Astrocyte of the cerebellum (primary cell): Measurements from ENCODE around the gene TMEM45A.

Experiments
- DNase-seq: peaks from one replicate; pipeline ENCODE4 v3.0.0-alpha.2; 2011; ENCODE audit warnings: low read depth
- H3K4me3 ChIP-seq: 2 replicates; pipeline ENCODE4 v1.5.1; 2011; ENCODE audit warnings: mild to moderate bottlenecking, low read depth, low read length, moderate library complexity
- CTCF ChIP-seq: IDR thresholded peaks from 2 replicates; pipeline ENCODE4 v1.5.1; 2012; ENCODE audit warnings: low read length, low read depth, moderate library complexity, mild to moderate bottlenecking; ENCODE audit errors: missing control alignments
- in situ Hi-C: cut with HindIII; loops from 2 replicates; pipeline ENCODE4 v1.10.0; 2017; ENCODE audit warnings: low sequenced_read_pairs

TMEM45A gene

GRCh38 chr3:100562224-100562857, 69.9 kb downstream of the TMEM45A start:
- H3K4me3 ChIP-seq = no peak overlapping the region
- no peak for TF ChIP-seq CTCF
- no peak for DNase-seq
- in situ Hi-C loops = no loop called here

- TF ChIP-seq CTCF = no peak
- in situ Hi-C loops = no loop called here
- no peak overlapping the region for H3K4me3 ChIP-seq
- no peak for DNase-seq
Measured at GRCh38 chr3:100563228-100563627, 70.8 kb downstream of the TMEM45A start.

GRCh38 chr3:100563652-100564211, 71.3 kb downstream of the TMEM45A start:
- in situ Hi-C loops = no loop called here
- H3K4me3 ChIP-seq = no peak overlapping the region
- no peak for DNase-seq
- TF ChIP-seq CTCF = no peak

- no peak for TF ChIP-seq CTCF
- H3K4me3 ChIP-seq = no peak overlapping the region
- DNase-seq = no peak
- in situ Hi-C loops = no loop called here
Measured at GRCh38 chr3:100570811-100571210, 78.4 kb downstream of the TMEM45A start.

GRCh38 chr3:100574536-100574935, 82.1 kb downstream of the TMEM45A start:
- no peak for DNase-seq
- in situ Hi-C loops = no loop called here
- TF ChIP-seq CTCF = no peak

GRCh38 chr3:100575704-100576103, 83.3 kb downstream of the TMEM45A start:
- no peak for DNase-seq
- TF ChIP-seq CTCF = no peak
- in situ Hi-C loops = no loop called here
- no peak overlapping the region for H3K4me3 ChIP-seq

More at GRCh38 chr3:100574536-100574935, 82.1 kb downstream of the TMEM45A start:
- H3K4me3 ChIP-seq = no peak overlapping the region
